GM21619 (cell line): ENCODE results near the gene SLC16A10.
"Not testable (repeated sequence)": the region's sequence is repeated elsewhere in the genome, so short reads cannot be mapped to it uniquely, and the experiment has no call there.

Experiments used
- ATAC-seq: cut with Tn5 transposase; IDR thresholded peaks from one replicate; pipeline ENCODE4 v1.9.1; 2021; ENCODE audit not compliant: unreplicated experiment

The SLC16A10 gene

DNA sequence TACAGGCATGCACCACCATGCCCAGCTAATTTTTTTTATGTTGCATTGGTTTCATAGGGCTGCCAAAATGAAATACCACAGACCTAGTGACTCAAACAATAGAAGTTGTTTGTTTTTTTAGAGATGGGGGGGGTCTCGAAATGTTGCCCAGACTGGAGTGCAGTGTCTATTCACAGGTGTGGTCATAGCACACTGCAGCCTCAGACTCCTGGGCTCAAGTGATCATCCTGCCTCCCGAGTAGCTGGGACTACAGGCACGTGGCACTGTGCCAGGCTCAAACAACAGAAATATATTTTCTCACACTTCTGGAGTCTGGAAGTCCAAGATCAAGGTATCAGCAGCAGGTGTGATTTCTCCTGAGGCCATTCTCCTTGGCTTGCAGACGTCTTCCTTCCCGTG is 6.6 kb upstream of the SLC16A10 start:
- ATAC-seq: no peak

DNA sequence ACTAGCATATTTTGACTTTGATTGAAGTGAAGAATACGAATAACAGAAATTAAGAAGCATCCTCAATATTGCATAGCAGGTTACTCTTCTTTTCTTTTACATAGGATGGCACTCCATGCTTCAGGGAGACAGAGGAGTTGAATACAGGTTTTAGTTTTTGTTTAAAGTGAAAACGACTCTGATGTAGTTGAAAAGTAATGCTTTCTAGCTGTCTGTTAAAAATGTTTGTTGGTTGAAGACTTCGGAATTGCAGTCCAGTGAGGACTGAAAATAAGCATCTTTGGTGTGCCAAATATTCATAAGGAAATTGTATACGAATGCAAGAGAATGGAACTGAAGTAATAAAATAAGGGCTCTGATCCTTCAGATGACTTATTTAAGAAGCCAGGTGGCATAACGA is 618 bp upstream of the SLC16A10 start:
- ATAC-seq: no peak

DNA sequence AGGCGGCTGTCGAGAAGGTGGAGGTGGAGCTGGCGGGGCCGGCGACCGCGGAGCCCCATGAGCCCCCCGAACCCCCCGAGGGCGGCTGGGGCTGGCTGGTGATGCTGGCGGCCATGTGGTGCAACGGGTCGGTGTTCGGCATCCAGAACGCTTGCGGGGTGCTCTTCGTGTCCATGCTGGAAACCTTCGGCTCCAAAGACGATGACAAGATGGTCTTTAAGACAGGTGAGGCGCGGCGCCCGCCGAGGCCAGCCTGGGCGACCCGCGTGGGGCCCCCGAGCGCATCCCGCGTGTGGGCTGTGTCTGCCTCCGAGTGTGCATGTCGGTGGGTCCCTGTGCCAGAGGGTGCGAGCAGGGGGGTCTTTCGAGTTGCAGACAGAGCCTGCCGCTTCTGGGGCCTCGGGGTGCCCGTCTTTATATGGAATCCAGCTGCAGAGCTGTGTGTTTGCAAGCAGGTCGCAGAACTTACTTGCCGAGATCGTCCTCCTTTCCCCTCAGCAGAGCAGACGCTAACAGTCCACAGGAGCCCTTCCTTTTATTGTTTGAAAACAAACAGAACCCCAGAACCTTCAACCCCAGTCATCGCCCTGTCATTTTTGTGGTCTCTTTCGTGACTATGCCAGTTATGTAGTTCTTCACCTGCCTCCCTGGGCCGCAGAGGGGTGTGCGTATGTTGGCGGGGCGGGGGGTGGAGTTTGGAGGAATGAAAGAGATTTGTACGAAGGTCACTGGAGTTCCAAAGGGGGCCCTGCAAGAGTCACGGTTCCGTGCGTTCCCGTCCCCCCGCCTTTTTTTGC is 766 bp downstream of the SLC16A10 start:
- ATAC-seq: peak; percentile 8

DNA sequence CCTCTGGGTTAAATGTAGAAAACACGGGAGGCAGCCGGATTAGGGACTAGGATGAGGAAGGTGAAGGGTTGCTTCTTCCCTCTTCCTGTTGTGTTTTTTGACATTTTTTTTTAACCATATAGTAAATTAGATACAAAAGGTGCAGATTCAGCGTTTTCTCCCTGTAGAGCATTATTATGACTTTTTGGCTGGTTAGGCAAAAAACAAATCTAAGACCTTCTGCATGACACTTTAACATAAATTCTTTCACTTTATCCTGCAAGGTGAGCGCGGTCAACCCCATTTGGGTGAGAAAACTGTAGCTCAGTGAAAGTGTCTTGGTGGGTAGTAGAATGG is 1.3 kb downstream of the SLC16A10 start:
- ATAC-seq: no peak

DNA sequence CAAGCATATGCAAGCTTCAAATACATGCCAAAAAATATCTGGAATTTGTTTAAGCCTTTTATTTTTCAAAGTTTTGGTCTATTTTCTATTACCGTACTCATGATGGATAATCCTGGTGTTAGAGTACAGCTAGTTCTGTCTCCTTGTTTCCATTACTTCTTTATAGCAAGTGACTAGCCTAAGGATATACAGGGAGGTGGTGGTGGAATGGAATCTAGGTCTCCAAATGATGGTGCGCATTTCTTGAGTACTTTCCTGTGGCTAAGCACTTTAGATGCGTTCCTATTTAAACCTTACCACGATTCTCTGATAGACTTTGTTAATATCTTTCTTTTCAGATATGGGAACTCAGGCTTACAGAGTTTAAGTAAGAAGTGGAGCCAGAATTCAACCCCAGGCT is 3.5 kb downstream of the SLC16A10 start:
- no peak for ATAC-seq

DNA sequence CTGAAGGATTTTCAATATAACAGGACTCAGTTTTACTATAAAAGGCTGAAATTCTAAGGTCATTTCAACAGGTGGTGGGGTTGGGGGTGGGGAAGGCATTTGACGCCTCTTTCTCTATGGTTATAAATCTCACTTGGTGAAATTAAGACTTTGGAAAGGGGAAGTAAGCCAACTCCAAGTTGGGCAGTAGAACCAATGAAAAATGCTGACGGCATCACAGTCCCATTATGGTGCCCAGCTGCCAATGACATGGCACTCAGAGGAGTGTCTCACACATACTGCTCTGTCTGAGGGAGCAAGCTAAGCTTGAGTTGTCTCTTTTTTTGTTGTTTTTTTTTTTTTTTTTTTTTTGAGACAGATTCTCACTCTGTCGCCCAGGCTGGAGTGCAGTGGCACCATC is 4.7 kb downstream of the SLC16A10 start:
- ATAC-seq: no peak

DNA sequence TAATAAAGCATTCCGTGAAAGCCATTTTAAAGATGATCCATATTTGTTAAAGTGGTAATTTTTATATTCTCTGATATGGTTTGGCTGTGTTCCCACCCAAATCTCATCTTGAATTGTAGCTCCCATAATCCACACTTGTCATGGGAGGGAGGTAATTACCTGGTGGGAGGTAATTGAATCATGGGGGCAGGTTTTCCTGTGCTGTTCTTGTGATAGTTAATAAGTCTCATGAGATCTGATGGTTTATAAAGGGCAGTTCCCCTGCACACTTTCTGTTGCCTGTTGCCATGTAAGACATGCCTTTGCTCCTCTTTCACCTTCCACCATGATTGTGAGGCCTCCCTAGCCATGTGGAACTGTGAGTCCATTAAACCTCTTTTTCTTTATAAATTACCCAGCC is 8.2 kb downstream of the SLC16A10 start:
- not testable (repeated sequence) for ATAC-seq

DNA sequence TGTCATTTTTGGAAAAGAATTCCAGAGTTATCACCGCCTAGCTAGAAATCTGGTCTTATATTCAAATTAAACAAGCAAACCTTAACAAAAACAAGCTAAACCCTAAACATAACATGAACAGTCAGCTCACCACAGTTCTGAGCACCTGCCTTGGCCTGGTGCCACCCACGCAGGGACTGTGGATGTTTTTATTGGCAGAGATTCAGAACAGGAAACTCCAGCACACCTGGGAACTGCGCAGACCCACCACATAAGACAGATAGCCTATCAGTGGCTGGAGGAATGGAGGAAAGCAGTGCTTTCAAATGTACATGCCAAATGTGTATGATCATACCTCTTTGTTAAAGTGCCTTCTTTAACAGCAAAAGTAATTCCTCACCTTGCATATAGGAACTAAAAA is 8.9 kb downstream of the SLC16A10 start:
- no peak for ATAC-seq

DNA sequence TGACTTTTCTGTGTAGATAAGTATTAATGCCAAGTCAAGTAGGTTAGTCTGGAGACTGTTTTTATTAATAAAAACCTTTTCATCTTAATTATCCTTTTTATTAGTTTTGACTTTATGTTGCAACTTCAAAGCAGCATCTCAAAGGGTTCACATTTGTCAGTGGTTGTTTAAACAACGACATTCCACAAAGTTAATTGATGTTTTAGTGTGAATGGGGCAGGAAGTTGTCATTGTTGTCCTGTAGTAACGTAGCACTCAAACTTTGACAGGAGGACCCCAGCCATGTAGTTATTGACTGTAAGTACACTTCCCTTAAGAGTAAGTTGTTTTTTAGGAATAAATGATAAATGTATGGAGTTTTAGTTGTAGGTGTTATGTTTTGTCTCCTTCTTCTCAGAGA is 11.3 kb downstream of the SLC16A10 start:
- ATAC-seq: no peak

DNA sequence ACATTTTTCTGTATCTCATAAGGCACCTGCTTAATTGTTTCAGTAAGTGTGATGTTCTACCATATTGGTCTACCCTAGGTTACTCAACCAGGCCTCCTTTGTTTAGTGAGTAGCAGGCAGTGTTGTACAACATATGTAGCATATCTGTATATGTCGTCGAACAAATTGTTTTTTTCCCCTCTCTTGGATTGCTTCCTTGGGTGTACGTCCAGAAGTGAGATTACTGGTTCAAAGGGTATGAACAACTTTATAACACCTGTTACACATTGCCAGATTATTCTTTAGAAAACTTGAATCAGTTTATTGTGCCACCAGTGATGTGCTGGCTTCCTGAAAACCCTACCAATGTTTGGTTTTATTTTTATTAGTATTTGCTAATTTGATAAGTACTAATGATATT is 14.7 kb downstream of the SLC16A10 start:
- ATAC-seq: no peak

DNA sequence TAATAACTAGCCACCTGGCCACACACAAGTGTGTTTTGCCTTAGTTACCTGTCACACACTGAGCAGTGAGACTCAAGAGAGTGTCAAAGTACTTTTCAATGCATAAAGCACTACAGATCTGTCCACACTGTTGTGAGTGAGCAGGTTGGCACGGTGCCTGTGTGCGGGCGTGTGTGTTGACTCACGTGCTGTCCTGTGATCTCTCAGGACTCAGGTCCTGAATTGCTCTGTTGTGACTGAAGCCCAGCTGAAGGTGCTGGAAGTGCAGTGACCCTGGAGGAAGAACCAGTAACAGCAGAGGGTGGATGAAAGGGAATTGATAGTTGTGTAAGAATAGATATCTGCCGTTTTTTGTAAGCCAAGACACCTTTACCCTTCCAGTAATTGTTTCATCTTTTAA is 18.3 kb downstream of the SLC16A10 start:
- ATAC-seq: no peak

DNA sequence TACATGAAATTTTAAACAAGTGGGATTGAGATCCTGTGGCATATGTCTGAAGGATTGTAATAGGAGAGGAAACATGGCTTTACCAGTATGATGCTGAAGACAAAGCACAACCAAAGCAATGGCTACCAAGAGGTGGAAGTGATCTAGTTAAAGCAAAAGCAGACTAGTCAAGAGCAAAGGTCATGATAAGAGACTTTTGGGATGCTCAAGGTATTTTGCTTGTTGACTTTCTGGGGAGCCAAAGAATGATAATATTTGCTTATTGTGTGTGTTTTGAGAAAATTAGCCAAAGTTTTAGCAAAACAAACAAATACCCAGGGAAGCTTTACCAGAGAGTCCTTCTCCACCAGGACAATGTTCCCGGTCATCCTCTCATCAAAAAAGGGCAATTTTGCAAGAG is 20.3 kb downstream of the SLC16A10 start:
- no peak for ATAC-seq

DNA sequence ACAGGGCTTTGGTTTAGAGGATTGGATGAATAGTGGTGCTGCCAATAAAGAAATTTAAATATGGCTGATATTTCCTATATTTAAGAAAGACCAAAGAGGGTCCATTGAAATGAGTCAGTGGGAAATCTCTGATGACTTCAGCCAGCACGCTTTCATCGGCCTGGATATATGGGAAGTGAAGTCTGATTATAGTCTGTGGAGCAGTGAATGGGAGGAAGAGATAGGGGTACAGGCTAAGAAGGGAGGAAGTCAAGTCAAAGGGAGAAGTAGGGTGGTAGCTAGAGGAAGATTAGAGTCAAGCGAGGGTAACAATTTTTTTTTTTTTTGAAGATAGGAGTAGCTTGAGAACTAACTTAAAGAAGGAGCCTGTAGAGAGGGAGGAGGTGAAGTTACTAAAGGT is 22.7 kb downstream of the SLC16A10 start:
- ATAC-seq: no peak

DNA sequence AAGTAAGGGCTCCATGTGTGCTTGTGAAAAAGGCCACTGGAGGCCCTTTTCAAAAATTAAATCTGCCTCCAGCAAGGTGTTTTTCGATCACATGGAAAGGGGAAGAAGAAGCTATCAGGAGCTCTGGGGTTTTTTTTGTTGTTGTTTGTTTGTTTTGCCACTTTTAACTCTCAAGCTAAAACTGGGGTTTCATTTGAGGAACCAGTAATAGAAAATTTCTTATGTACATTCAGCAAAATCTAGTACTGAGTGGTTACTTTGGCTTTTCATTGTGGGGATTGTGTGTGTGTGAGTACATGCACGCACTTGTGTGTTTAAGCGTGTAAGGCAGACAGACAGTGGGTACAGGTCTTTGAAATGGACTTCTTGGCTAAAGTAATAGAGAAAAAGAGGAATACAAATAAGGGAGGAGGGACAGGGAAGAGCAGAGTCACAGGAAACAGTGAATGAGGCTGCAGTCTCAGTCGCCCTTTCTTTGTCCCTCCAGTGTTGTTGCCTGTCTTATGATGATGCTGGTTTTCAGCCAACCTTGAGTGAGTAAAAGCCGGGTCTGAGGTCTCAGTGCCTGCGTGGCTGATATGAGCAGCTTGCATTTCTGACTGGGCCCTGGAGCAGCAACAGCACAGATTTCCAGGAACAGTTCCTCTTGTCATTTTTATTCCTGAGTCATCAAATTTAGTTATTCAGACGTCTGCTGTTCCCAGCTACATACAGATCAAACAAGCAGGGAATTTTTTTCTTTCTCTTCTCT is 26.2 kb downstream of the SLC16A10 start:
- no peak for ATAC-seq

DNA sequence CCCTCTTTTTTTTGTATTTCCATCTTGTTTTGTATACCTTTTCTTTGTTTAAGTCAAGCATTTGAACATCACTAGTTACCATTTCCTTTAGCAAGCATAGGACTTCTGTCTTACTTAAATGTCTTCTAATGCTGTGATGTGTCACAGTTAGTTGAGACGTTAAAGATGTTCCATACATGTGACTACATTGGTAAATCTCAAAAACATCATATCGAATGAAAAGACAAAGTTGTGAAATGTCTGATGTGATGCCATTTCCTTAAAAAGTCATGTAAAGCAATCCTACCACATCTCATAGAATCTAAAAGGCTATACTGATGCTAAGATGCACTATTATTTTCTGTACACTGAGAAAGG is 26.8 kb downstream of the SLC16A10 start:
- ATAC-seq: no peak

DNA sequence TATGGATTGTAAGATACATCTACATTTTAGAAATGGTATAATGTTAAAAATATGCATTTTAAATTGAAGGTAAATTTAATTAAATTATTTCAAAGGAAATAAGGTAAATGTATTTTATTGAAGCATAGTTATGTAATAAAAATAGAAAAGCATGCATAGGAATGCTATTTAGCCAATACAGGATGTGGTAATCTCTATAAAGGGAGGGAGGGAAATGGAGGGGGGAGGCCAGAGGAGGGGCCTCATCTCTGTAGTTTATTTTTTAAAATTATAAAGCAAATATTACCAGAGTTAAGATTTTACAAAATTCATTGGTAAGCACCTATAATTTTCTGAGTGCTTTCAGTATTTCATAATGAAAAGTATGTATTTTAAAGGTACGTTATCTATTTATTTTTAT is 27.2 kb downstream of the SLC16A10 start:
- no peak for ATAC-seq

DNA sequence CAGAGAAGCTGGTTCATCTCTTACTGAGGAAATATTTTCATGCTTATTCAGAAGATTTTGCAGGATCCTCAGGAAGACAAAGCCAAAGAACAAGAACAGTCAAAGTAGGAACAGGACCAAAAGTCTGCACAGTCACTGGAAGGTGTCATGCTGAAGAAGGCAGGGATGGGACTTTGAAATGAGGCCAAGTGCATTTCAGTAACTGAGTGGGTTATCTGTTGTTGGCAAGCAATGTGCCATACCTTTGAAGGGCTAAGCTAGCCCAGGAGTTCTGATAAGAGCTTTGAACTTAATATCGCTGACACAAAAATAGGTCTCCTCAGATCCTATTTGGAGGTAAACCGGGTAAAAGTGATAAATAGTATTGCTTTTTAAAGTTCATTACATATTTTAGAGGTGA is 31.5 kb downstream of the SLC16A10 start:
- ATAC-seq: no peak

DNA sequence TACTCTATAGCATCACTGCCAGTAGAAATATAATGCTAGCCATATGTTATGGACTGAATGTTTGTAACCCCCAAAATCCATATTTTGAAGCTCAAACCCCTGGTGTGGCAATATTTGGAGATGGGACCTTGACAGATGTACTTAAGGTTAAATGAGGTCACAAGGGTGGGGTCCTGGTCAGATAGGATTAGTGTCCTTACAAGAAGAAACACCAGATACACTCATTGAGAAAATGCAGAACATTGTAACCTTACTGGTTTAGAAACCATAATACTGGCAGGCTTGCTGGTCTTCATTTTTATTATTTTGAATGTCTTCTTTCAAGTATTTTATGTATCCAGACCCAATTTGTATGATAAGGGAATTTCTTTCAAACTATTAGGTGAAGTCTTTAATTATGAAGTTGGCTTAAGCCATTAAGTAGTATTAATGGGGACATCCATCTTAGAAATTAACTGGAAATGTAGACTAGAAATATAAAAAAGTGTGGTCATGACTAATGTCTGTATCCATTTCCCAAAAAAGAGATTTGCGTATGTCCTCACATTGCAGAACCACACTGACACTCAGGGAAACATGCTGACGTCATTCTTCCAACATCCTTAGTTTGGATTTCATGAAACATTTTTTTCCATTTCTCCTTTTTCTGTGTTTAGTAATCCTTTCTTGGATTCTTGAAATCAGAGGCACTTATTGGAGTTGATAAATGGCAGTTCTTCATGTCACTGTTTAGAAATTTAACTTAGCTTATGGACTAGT is 32.4 kb downstream of the SLC16A10 start:
- ATAC-seq: no peak

DNA sequence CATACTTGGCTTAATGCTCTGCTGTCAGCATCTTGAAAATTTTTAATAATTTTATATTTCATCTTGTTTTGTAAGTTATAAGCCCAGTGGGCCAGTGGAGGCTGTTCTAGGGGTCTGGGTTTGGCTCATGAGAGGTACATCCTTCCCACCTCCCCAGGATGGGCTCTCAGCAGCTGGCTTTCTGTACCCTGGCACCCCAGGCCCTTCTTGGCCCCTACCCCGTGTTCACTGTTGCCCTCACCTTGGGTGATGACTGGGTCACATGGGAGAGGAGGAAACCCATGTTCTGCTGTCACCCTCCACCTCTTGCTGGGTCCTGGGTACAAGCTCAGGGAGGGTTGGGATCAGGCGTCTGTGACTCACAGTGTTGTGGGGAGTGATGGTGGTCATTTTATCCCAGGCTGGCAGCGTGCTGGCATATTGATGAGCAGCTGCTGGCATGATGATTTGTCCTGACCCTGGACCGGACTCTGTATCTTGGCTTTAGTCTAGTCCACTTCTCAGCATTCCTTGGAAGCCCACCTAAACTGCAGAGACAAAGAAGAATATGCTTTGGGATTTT is 34.6 kb downstream of the SLC16A10 start:
- no peak for ATAC-seq

DNA sequence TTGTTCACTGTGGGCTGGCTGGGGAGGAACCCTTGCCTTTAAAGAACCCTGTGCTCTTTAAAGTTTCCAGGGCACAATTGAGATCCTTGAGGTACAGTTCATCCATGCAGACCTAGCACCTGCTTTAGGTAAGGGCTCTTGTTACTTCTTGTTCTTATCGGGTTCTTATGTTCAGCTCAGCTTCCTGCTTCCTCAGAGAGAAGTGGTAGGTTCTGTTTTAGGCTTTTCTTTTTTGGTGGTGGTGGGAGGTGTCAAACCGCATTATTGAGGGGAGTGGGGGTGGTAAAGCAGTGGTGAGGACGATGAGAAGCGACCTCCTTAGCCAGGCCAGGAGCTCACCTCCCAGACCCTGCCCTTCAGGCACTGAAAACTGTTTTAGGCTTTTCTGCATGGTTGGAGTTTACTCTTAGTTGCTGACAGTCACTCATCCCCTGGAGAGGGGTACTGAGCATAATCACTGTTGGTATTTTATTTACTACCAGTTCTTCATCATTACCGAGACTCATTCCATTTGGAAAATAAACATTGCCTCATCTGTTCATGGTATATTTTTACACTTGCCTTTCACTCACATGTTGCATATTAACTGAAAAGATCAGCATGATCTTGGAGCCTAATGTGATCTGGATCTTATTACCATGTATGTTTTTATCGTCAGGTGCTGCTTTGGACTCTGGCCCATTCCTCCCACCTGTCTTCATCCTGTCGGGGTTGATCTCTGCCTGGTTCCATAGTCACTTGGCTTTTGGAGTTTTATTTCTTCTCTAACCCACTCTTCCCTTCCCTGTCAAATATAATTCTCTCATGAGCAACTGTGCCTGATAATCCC is 35.4 kb downstream of the SLC16A10 start:
- ATAC-seq: no peak

DNA sequence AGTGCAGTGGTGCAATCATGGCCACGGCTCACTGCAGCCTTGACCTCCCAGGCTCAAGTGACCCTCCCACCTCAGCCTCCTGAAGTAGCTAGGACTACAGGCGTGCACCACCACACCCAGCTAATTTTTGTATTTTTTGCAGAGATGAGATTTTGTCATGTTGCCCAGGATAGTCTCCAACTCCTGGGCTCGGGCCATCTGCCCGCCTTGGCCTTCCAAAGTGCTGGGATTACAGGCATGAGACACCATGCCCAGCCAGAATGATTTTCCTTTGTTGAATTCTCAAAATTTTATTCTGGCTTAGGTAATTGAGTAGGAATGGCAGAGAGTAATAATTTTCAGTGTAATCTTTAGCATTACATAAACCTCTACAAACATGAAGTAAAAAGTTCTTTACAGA is 37.1 kb downstream of the SLC16A10 start:
- ATAC-seq: no peak
